H7 (cell line): ENCODE results near the gene C3AR1. TPM values are rescaled to one million over a fixed set of nuclear protein-coding genes. Genes with fewer than 3 reads are reported as not detected.
"Not testable (repeated sequence)": the region's sequence is repeated elsewhere in the genome, so short reads cannot be mapped to it uniquely, and the experiment has no call there.

ENCODE experiments used
- DNase-seq: peaks from one replicate; pipeline ENCODE4 v3.0.0; 2012
- H3K27me3 ChIP-seq: 2 replicates; pipeline ENCODE4 v1.6.0; 2011; ENCODE audit warnings: mild to moderate bottlenecking, low read length; ENCODE audit not compliant: control insufficient read depth, insufficient read depth
- H3K36me3 ChIP-seq: replicated peaks from 2 replicates; pipeline ENCODE4 v1.5.1; 2011; ENCODE audit warnings: low read length; ENCODE audit not compliant: control insufficient read depth, insufficient read depth
- H3K4me3 ChIP-seq: 2 replicates; pipeline ENCODE4 v1.5.1; 2011; ENCODE audit warnings: low read depth, mild to moderate bottlenecking, control low read depth, low read length, moderate library complexity; ENCODE audit not compliant: insufficient read depth
- total RNA-seq: library from RNA; depleted of rRNA; stranded (reverse); fragments of >200 nt; shearing (Covaris generic); gene quantifications from 2 replicates; pipeline ENCODE4 v1.2.3, GENCODE V29; 2014; rRNA removed

C3AR1 gene
- total RNA-seq, result not detected in 2 replicates

GRCh38 chr12:8065991-8066594 lies at the start of gene C3AR1:
TSS of gene C3AR1 (minus strand) at chr12:8066359. CDS start at chr12:8060185, 6,174 bp downstream.
- no peaks in the 10 kb centered on the region for H3K36me3 ChIP-seq
- no peak for DNase-seq
- H3K27me3 ChIP-seq, result no peaks in the 10 kb centered on the region
- no peak within 1 kb of the TSS for H3K4me3 ChIP-seq

GRCh38 chr12:8113117-8113516 lies 47.0 kb upstream of the C3AR1 start:
- DNase-seq, H3K4me3 ChIP-seq, H3K27me3 ChIP-seq, H3K36me3 ChIP-seq: not testable (repeated sequence)

DNA sequence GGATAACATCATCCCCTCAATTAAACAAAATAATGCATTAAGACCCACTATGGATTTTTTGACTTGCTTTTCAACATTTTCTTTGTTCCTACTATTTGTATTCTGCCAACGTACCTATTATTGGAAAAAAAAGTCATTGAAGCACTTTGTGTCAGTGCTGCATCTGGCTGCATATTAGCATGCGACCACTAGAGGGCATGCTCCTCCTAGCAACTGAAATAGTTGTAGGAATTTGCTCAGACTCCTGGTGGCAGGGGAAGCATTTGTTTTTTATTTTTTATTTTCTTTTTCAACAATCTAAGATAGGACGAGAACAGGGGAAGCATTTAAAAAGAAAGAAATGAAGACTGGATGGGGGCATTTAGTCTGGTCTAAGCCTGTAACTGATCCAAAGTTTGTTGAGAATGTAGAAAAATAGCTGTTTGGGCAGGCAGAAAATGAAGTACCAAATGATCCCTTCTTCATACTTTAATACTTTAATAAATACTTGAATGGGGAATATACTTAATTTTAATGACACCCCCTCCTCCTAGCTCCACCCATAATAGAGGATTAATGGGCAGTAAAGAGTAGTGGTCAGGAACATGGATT lies 42.7 kb upstream of the C3AR1 start:
- Histone ChIP-seq H3K36me3 (no peaks in the 10 kb centered on the region), H3K4me3 (no peak overlapping the region), H3K27me3 (no peaks in the 10 kb centered on the region)
- peak; percentile 74 for DNase-seq

DNA sequence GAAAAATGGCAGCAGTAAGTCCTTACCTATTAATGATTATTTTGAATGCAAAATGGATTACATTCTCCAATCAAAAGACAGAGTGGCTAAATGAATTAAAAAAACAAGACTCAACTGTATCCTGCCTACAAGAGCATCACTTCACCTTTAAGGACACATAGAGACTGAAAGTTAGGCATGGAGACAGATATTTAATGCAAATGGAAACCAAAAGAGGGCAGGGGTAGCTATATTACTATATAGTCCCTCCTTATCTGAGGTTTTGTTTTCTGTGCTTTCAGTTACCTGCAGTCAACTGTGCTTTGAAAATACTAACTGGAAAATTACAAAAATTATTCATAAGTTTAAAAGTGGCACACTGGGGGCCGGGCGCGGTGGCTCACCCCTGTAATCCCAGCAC lies 33.1 kb upstream of the C3AR1 start:
- peaks cover 6% of the 10 kb centered on the region for H3K36me3 ChIP-seq
- no peak for DNase-seq
- H3K4me3 ChIP-seq, result no peak overlapping the region
- H3K27me3 ChIP-seq, result no peaks in the 10 kb centered on the region

DNA sequence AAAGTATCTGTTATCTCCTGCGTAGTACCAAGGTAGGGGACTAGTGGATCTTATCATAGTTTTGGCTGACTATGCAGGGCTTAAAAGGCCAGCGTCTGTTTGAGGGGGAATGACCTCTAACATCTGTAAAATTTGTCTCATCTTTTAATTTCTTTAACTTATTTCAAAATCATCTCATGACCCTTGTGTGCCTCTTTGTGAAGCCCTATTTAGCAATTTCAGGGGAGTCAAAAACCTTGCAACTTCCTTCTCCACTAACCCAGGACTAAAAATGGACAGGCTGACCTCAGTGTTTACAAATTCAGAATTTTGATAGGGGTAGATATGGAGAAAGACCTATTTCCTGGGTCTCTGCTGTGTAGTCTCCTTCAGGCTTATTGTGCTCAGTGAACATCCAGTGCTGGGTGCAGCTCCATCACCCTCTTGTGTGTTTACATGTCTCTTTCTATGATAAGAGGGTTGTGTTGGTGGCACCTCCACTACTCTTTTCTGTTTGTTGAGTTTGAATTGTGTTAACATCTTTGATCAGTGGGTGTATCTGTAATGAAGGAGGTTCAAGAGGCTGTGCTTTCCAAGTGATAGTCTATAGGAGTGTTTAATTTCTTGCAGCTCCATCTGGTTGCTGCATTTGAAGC lies 30.2 kb upstream of the C3AR1 start:
- DNase-seq, result no peak
- H3K27me3 ChIP-seq, result no peaks in the 10 kb centered on the region
- peaks cover 6% of the 10 kb centered on the region for H3K36me3 ChIP-seq
- no peak overlapping the region for H3K4me3 ChIP-seq

GRCh38 chr12:8093291-8093690 lies 27.1 kb upstream of the C3AR1 start:
- H3K36me3 ChIP-seq, result peaks cover 6% of the 10 kb centered on the region

GRCh38 chr12:8089716-8090115 lies 23.6 kb upstream of the C3AR1 start:
- no peaks in the 10 kb centered on the region for H3K27me3 ChIP-seq
- DNase-seq, result no peak
- no peak overlapping the region for H3K4me3 ChIP-seq
- peaks cover 2% of the 10 kb centered on the region for H3K36me3 ChIP-seq

More at GRCh38 chr12:8093291-8093690, 27.1 kb upstream of the C3AR1 start:
- no peak for DNase-seq
- Histone ChIP-seq H3K4me3 (no peak overlapping the region), H3K27me3 (no peaks in the 10 kb centered on the region)

DNA sequence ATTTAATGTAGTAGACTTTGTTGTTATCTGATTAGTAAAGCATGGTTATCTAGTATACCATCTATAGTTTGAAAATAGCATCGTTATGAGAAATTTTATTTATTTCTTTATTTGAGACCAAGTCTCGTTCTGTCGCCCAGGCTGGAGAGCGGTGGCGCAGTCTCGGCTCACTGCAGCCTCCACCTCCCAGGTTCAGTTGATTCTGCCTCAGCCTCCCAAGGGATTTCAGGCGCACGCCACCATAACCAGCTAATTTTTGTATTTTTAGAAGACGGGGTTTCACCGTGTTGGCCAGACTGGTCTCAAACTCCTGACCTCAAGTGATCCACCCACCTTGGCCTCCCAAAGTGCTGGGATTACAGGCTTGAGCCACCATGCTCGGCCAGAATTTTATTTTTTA lies 23.1 kb upstream of the C3AR1 start:
- not testable (repeated sequence) for H3K36me3 ChIP-seq, DNase-seq, H3K27me3 ChIP-seq, H3K4me3 ChIP-seq

GRCh38 chr12:8088574-8088973 lies 22.4 kb upstream of the C3AR1 start:
- Histone ChIP-seq H3K4me3 (no peak overlapping the region), H3K36me3 (no peaks in the 10 kb centered on the region; the same call in none of the 2 replicates), H3K27me3 (no peaks in the 10 kb centered on the region)
- no peak for DNase-seq

DNA sequence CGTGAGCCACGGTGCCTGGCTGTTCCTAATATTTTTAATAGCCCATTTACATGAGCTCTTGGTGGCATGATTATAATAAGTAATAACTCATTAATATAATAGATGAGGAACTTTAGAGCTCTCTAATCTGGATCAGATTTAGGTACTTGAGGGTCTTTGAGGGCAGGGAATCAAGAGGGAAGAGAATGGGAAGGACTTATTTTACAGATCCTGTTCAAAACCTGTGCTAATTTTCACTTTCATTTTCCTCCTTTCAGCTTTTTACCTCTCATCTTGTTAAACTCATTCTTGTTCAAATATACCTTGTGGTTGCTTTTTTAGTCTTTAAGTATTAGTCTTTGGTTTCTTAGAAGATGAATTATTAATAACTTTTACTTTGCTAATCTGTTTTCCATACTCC lies 21.5 kb upstream of the C3AR1 start:
- DNase-seq, result no peak
- Histone ChIP-seq H3K4me3 (no peak overlapping the region), H3K27me3 (no peaks in the 10 kb centered on the region), H3K36me3 (no peaks in the 10 kb centered on the region; the same call in none of the 2 replicates)

GRCh38 chr12:8084351-8084750 lies 18.2 kb upstream of the C3AR1 start:
- not testable (repeated sequence) for H3K4me3 ChIP-seq, H3K27me3 ChIP-seq, DNase-seq, H3K36me3 ChIP-seq

GRCh38 chr12:8082808-8083100 lies 16.6 kb upstream of the C3AR1 start:
- peak overlapping the region; percentile 81 for H3K4me3 ChIP-seq
- DNase-seq, result no peak
- H3K36me3 ChIP-seq, result no peaks in the 10 kb centered on the region
- no peaks in the 10 kb centered on the region for H3K27me3 ChIP-seq

- DNase-seq, result no peak
Measured at GRCh38 chr12:8081251-8081920, 15.2 kb upstream of the C3AR1 start.

GRCh38 chr12:8080120-8080519 lies 14.0 kb upstream of the C3AR1 start:
- DNase-seq, result no peak
- Histone ChIP-seq H3K36me3 (no peaks in the 10 kb centered on the region), H3K4me3 (no peak overlapping the region), H3K27me3 (no peaks in the 10 kb centered on the region)

More at GRCh38 chr12:8081251-8081920, 15.2 kb upstream of the C3AR1 start:
- H3K36me3 ChIP-seq, result no peaks in the 10 kb centered on the region
- H3K4me3 ChIP-seq, result peak overlapping the region; percentile 81
- no peaks in the 10 kb centered on the region for H3K27me3 ChIP-seq

GRCh38 chr12:8078916-8079315 lies 12.8 kb upstream of the C3AR1 start:
- H3K27me3 ChIP-seq, result no peaks in the 10 kb centered on the region
- no peaks in the 10 kb centered on the region for H3K36me3 ChIP-seq
- no peak for DNase-seq
- no peak overlapping the region for H3K4me3 ChIP-seq
